Measurements from ENCODE around the gene MORN3.
A peak's percentile ranks its signal among the peaks of the same experiment; 100 is the strongest.
"Not testable (repeated sequence)": the region's sequence is repeated elsewhere in the genome, so short reads cannot be mapped to it uniquely, and the experiment has no call there.

The MORN3 gene

DNA sequence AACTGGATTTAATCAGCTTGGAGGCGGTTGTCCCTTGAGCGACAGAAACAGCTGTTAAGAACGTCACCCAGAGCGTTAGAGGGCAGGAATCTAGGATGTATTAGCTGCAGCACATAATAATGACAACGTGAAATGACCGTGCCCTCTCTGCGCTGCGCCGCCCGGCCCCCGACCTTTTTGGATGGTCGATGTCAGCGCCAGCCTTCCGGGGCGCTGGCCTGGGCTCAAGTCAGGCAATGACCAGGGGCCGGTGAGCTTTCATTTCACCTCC is 42.7 kb upstream of the MORN3 start:
- Histone ChIP-seq H3K27ac (replicated peaks) (peak overlapping the region; percentile 68), H3K27me3 (ENCODE audit: insufficient read depth, poor library complexity, severe bottlenecking) (no peaks in the 10 kb centered on the region), H3K4me3 (replicated peaks; ENCODE audit: insufficient read depth, low read length) (peak overlapping the region; percentile 100)
- DNase-seq (ENCODE audit: low read depth in 1 of 2, low spot score in 1 of 2): peak in 1 of 2 experiments; percentile 27
- TF ChIP-seq SPI1 (IDR thresholded peaks at IDR 0.05; ENCODE audit: borderline replicate concordance, low read depth) (no peak), CTCF (IDR thresholded peaks at IDR 0.05; ENCODE audit: insufficient read depth, low read length) (no peak), GABPA (IDR thresholded peaks at IDR 0.05; ENCODE audit: low read depth) (no peak), POLR2AphosphoS5 (IDR thresholded peaks at IDR 0.05; ENCODE audit: low read depth) (no peak)
- TF ChIP-seq, protein P1, sequence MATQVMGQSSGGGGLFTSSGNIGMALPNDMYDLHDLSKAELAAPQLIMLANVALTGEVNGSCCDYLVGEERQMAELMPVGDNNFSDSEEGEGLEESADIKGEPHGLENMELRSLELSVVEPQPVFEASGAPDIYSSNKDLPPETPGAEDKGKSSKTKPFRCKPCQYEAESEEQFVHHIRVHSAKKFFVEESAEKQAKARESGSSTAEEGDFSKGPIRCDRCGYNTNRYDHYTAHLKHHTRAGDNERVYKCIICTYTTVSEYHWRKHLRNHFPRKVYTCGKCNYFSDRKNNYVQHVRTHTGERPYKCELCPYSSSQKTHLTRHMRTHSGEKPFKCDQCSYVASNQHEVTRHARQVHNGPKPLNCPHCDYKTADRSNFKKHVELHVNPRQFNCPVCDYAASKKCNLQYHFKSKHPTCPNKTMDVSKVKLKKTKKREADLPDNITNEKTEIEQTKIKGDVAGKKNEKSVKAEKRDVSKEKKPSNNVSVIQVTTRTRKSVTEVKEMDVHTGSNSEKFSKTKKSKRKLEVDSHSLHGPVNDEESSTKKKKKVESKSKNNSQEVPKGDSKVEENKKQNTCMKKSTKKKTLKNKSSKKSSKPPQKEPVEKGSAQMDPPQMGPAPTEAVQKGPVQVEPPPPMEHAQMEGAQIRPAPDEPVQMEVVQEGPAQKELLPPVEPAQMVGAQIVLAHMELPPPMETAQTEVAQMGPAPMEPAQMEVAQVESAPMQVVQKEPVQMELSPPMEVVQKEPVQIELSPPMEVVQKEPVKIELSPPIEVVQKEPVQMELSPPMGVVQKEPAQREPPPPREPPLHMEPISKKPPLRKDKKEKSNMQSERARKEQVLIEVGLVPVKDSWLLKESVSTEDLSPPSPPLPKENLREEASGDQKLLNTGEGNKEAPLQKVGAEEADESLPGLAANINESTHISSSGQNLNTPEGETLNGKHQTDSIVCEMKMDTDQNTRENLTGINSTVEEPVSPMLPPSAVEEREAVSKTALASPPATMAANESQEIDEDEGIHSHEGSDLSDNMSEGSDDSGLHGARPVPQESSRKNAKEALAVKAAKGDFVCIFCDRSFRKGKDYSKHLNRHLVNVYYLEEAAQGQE (IDR thresholded peaks at IDR 0.05; ENCODE audit: insufficient replicate concordance, low read depth): no peak

DNA sequence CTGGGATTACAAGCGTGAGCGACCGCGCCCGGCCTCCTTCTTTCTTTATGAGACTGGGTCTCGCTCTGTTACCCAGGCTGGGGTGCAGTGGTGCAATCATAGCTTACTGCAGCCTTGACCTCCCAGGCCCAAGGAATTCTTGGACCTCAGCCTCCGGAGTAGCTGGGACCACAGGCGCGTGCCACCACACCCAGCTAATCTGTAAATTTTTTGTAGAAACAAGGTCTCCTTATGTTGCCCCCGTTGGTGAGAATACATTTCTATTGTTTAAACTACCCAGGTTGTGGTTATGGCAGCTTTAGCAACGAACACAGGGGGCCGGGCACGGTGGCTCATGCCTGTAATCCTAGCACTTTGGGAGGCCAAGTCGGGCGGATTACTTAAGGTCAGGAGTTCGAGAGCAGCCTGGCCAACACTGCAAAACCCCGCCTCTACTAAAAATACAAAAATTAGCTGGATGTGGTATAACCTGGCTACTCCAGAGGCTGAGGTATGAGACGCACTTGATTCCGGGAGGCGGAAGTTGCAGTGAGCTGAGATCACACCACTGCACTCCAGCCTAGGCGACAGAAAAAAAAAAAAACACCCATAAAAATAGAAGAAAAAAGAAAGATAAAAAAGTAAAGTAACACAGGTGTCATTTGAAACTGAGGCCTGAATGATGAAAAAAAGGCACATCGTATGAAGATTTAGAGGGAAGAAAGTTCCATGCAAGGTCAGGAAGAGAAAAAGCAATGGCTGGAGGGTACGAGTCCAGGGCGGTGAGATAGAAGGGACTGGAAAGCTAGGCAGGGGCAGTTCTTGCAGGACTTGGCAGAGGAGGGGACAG is 42.1 kb upstream of the MORN3 start:
- peak overlapping the region; percentile 100 for H3K4me3 ChIP-seq (replicated peaks; ENCODE audit: insufficient read depth, low read length)
- H3K27me3 ChIP-seq (ENCODE audit: insufficient read depth, poor library complexity, severe bottlenecking): no peaks in the 10 kb centered on the region
- H3K27ac ChIP-seq (replicated peaks): peak overlapping the region; percentile 68
- peak; percentile 56 to 64 for DNase-seq (ENCODE audit: low read depth in 1 of 2, low spot score in 1 of 2)
- TF ChIP-seq, protein P1 (IDR thresholded peaks at IDR 0.05; ENCODE audit: insufficient replicate concordance, low read depth): no peak
- TF ChIP-seq SPI1 (IDR thresholded peaks at IDR 0.05; ENCODE audit: borderline replicate concordance, low read depth): no peak
- no peak for TF ChIP-seq CTCF (IDR thresholded peaks at IDR 0.05; ENCODE audit: insufficient read depth, low read length)
- TF ChIP-seq POLR2AphosphoS5 (IDR thresholded peaks at IDR 0.05; ENCODE audit: low read depth): no peak
- TF ChIP-seq GABPA (IDR thresholded peaks at IDR 0.05; ENCODE audit: low read depth): no peak

DNA sequence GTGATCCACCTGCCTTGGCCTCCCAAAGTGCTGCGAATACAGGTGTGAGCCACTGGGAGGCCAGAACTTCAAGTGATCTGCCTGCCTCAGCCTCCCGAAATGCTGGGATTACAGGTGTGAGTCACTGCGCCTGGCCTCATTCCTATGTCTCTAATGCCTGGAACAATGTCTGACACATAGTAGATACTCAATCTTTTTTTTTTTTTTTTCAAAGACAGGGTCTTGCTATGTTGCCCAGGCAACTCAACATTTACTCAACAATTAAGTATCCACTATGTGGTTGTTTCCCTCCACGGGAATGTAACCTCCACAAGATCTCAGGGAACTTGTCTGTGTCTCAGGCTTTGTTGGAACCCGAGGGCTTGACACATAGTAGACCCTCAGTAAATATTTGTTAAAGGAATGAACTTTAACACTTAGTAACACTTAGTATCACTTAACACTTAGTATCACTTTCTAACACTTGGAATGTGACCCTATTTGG is 40.1 kb upstream of the MORN3 start:
- no peaks in the 10 kb centered on the region for H3K27me3 ChIP-seq (ENCODE audit: insufficient read depth, poor library complexity, severe bottlenecking)
- TF ChIP-seq GABPA (IDR thresholded peaks at IDR 0.05; ENCODE audit: low read depth) (no peak), CTCF (IDR thresholded peaks at IDR 0.05; ENCODE audit: insufficient read depth, low read length) (no peak), POLR2AphosphoS5 (IDR thresholded peaks at IDR 0.05; ENCODE audit: low read depth) (no peak), SPI1 (IDR thresholded peaks at IDR 0.05; ENCODE audit: borderline replicate concordance, low read depth) (no peak)
- TF ChIP-seq, protein P1 (IDR thresholded peaks at IDR 0.05; ENCODE audit: insufficient replicate concordance, low read depth): no peak
- DNase-seq (ENCODE audit: low read depth in 1 of 2, low spot score in 1 of 2): no peak
- H3K27ac ChIP-seq (replicated peaks): no peak overlapping the region
- no peak overlapping the region for H3K4me3 ChIP-seq (replicated peaks; ENCODE audit: insufficient read depth, low read length)

- H3K27ac ChIP-seq (replicated peaks); H3K27me3 ChIP-seq (ENCODE audit: insufficient read depth, poor library complexity, severe bottlenecking); DNase-seq (ENCODE audit: low read depth in 1 of 2, low spot score in 1 of 2); H3K4me3 ChIP-seq (replicated peaks; ENCODE audit: insufficient read depth, low read length): not testable (repeated sequence)
Measured at GRCh38 chr12:121709064-121709424, 39.6 kb upstream of the MORN3 start.

All from HL-60 (cell line).